Measurements from ENCODE around the gene ZNF831.

DNA sequence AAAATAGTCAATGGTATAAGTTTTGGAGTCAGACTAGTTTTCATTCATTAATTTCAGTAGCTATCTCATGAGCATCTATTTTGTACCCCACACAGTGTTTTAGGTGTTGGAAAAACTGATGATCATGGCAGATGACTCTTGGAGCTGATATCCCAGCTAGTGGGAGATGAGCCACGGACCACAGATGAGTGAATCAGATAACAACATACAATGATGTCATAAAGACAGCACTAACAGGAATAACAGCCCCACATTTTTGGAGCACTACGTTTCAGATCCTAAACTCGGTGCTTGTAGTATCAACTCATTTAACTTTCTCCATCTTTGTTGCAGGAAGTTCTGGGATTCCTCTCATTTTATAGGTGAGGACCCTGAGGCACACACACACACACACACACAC lies 69.0 kb downstream of the ZNF831 start:
- TF ChIP-seq TAF1 (IDR thresholded peaks at IDR 0.05; ENCODE audit: borderline replicate concordance, low read depth, low read length) (no peak), POLR2A (IDR thresholded peaks at IDR 0.05; ENCODE audit: low read depth, low read length) (no peak)
